Mesothelial cell of epicardium (in vitro differentiated cells): ENCODE measurements around the gene PBOV1. TPM values are rescaled to one million over a fixed set of nuclear protein-coding genes. Genes with fewer than 3 reads are reported as not detected.

Experiments
- DNase-seq, 2 experiments: peaks; one replicate each; pipeline ENCODE4 v3.0.0; 2021; ENCODE audit warnings: low spot score in 2 of 2; ENCODE audit not compliant: unreplicated experiment in 2 of 2
- H3K27ac Mint-ChIP-seq: 2 replicates; pipeline ENCODE4 v1.8.0; 2021; ENCODE audit warnings: mixed read lengths
- H3K27me3 Mint-ChIP-seq: 2 replicates; pipeline ENCODE4 v1.8.0; 2021; ENCODE audit warnings: low read depth, mixed read lengths
- H3K36me3 Mint-ChIP-seq: 2 replicates; pipeline ENCODE4 v1.8.0; 2021; ENCODE audit warnings: mixed read lengths
- H3K4me1 Mint-ChIP-seq: 2 replicates; pipeline ENCODE4 v1.8.0; 2021; ENCODE audit warnings: mixed read lengths
- H3K4me3 Mint-ChIP-seq: 2 replicates; pipeline ENCODE4 v1.8.0; 2021; ENCODE audit warnings: mild to moderate bottlenecking, moderate library complexity, mixed read lengths
- H3K9me3 Mint-ChIP-seq: 2 replicates; pipeline ENCODE4 v1.8.0; 2021; ENCODE audit warnings: mixed read lengths
- CTCF ChIP-seq: fragments of 200-600 bp; sonication (generic); IDR thresholded peaks from one replicate; pipeline ENCODE4 v1.5.0; 2021; ENCODE audit warnings: antibody characterized with exemption; ENCODE audit not compliant: unreplicated experiment
- total RNA-seq: library from RNA; stranded (reverse); gene quantifications from 3 replicates; pipeline ENCODE4 v1.2.1, GENCODE V29; 2021

The PBOV1 gene
- total RNA-seq, 1 donor from 2014 or later = not detected

- TF ChIP-seq CTCF = no peak
- H3K4me1 Mint-ChIP-seq = no peaks in the 10 kb centered on the region
- no peaks in the 10 kb centered on the region for H3K27me3 Mint-ChIP-seq
- H3K36me3 Mint-ChIP-seq = no peaks in the 10 kb centered on the region
- no peak overlapping the region for H3K4me3 Mint-ChIP-seq
- no peak overlapping the region for H3K27ac Mint-ChIP-seq
- no peak for DNase-seq
- H3K9me3 Mint-ChIP-seq = no peaks in the 10 kb centered on the region
These were observed 24.8 kb upstream of the PBOV1 start for GRCh38 chr6:138242987-138243592.

- DNase-seq = no peak
- Mint-ChIP-seq H3K4me1 (no peaks in the 10 kb centered on the region), H3K27ac (no peak overlapping the region), H3K4me3 (no peak overlapping the region), H3K9me3 (no peaks in the 10 kb centered on the region), H3K36me3 (no peaks in the 10 kb centered on the region), H3K27me3 (no peaks in the 10 kb centered on the region)
- TF ChIP-seq CTCF = no peak
These were observed 23.6 kb upstream of the PBOV1 start for GRCh38 chr6:138241934-138242333.

GRCh38 chr6:138241381-138241780 is 23.1 kb upstream of the PBOV1 start:
- H3K4me1 Mint-ChIP-seq = no peaks in the 10 kb centered on the region
- DNase-seq = no peak
- TF ChIP-seq CTCF = no peak
- no peak overlapping the region for H3K4me3 Mint-ChIP-seq
- no peaks in the 10 kb centered on the region for H3K9me3 Mint-ChIP-seq
- no peaks in the 10 kb centered on the region for H3K27me3 Mint-ChIP-seq
- H3K36me3 Mint-ChIP-seq = no peaks in the 10 kb centered on the region
- no peak overlapping the region for H3K27ac Mint-ChIP-seq

- no peaks in the 10 kb centered on the region for H3K36me3 Mint-ChIP-seq
- H3K27ac Mint-ChIP-seq = no peak overlapping the region
- H3K9me3 Mint-ChIP-seq = no peaks in the 10 kb centered on the region
- DNase-seq = no peak
- no peaks in the 10 kb centered on the region for H3K27me3 Mint-ChIP-seq
- H3K4me3 Mint-ChIP-seq = no peak overlapping the region
- no peak for TF ChIP-seq CTCF
- peaks cover 4% of the 10 kb centered on the region for H3K4me1 Mint-ChIP-seq
These were observed 22.4 kb upstream of the PBOV1 start for GRCh38 chr6:138240476-138241245.

- H3K9me3 Mint-ChIP-seq = no peaks in the 10 kb centered on the region
- DNase-seq = no peak
- H3K36me3 Mint-ChIP-seq = no peaks in the 10 kb centered on the region
- no peak for TF ChIP-seq CTCF
- H3K4me3 Mint-ChIP-seq = no peak overlapping the region
- H3K27me3 Mint-ChIP-seq = no peaks in the 10 kb centered on the region
- H3K4me1 Mint-ChIP-seq = peaks cover 11% of the 10 kb centered on the region
- no peak overlapping the region for H3K27ac Mint-ChIP-seq
These were observed 21.5 kb upstream of the PBOV1 start for GRCh38 chr6:138239774-138240173.
